ENCODE results near the gene JCAD. TPM values are rescaled to one million over a fixed set of nuclear protein-coding genes. Genes with fewer than 3 reads are reported as not detected.

The JCAD gene
- total RNA-seq, 1 experiment from 2014 or later: 36.7 TPM

DNA sequence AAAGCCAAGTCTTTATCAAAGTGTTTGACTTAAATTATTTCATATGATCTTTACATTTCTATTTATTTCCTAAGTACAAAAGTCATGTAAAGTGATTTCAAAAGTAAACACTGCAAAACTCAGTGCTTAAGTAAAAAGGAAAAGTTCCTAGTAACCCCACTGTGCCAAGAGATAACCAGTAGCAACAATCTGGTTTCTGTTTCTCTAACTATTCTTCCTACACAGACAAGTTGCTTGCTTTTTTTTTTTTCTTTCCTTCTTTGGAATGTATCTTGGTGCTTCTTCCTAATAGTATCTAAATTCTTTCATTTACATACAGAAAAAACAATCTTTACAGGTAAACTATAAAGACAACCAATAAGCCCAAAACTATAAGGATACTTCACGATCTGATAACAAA is 3.1 kb downstream of the JCAD start:
- no peaks in the 10 kb centered on the region for H3K36me3 ChIP-seq (ENCODE audit: low read depth)
- no peak overlapping the region for H2AFZ ChIP-seq
- ChIA-PET POLR2A (ENCODE audit: unreplicated experiment) (interaction anchor here (0.6 kb wide), 1 partner anchor 253 kb away, joined by 9 read pairs; no protein-coding TSS in a partner anchor), CTCF (no interaction called here)
- peaks cover 22% of the 10 kb centered on the region for H3F3A ChIP-seq (ENCODE audit: insufficient read depth, low read depth)
- peaks cover 19% of the 10 kb centered on the region for H3K79me2 ChIP-seq (ENCODE audit: low read depth)
- no peak for DNase-seq
- no peak for TF ChIP-seq EZH2 (IDR thresholded peaks at IDR 0.05; ENCODE audit: low read depth)
- TF ChIP-seq, protein P1, sequence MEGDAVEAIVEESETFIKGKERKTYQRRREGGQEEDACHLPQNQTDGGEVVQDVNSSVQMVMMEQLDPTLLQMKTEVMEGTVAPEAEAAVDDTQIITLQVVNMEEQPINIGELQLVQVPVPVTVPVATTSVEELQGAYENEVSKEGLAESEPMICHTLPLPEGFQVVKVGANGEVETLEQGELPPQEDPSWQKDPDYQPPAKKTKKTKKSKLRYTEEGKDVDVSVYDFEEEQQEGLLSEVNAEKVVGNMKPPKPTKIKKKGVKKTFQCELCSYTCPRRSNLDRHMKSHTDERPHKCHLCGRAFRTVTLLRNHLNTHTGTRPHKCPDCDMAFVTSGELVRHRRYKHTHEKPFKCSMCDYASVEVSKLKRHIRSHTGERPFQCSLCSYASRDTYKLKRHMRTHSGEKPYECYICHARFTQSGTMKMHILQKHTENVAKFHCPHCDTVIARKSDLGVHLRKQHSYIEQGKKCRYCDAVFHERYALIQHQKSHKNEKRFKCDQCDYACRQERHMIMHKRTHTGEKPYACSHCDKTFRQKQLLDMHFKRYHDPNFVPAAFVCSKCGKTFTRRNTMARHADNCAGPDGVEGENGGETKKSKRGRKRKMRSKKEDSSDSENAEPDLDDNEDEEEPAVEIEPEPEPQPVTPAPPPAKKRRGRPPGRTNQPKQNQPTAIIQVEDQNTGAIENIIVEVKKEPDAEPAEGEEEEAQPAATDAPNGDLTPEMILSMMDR (conservative IDR thresholded peaks at IDR 0.05): no peak
- peaks cover 37% of the 10 kb centered on the region for H3K4me1 ChIP-seq (replicated peaks; ENCODE audit: insufficient read depth)
- peak overlapping the region; percentile 78 for H3K4me2 ChIP-seq
- peak overlapping the region; percentile 65; the same call in 1 of the 2 replicates for H3K4me3 ChIP-seq
- H3K9me3 ChIP-seq (ENCODE audit: insufficient read depth, low read depth): no peaks in the 10 kb centered on the region
- intact Hi-C loops (cut with micrococcal nuclease; ENCODE audit: unreplicated experiment): loop anchor here (2.0 to 10.0 kb wide), 2 partner anchors 95 to 169 kb away; no protein-coding TSS in a partner anchor
- no TSS peak for BruUV-seq (replicated peaks)
- no peak overlapping the region for H3K27ac ChIP-seq
- H3K27me3 ChIP-seq (ENCODE audit: insufficient read depth, low read depth): no peaks in the 10 kb centered on the region
- no peaks in the 10 kb centered on the region for H3K9me2 ChIP-seq (ENCODE audit: insufficient read depth)
- H4K20me1 ChIP-seq (ENCODE audit: insufficient read depth): no peaks in the 10 kb centered on the region

DNA sequence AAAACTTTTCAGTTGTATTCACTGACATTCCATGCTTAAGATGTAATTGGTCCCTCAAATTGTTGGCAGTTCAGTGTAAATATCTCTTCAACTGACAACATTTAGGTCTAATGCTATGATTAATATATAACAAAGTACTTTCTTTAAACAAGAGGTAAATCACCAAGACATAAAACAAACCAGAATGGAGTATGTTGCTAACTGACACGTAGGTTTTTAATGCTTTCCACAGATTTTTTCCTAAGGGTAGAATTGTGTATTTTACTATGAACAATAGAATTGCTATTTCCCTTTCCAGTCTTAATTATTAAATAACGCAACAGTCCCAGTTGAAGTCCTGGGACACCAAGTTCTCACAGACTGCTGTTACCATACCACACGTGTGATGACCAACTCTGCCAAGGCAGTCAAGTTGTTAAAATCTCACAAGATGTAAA is 4.1 kb downstream of the JCAD start:
- intact Hi-C loops (cut with micrococcal nuclease; ENCODE audit: unreplicated experiment): loop anchor here (10.0 kb wide), 1 partner anchor 170 kb away; no protein-coding TSS in a partner anchor
- no peaks in the 10 kb centered on the region for H3K27me3 ChIP-seq (ENCODE audit: insufficient read depth, low read depth)
- no peak overlapping the region for H3K27ac ChIP-seq
- no peaks in the 10 kb centered on the region for H3K36me3 ChIP-seq (ENCODE audit: low read depth)
- H3K79me2 ChIP-seq (ENCODE audit: low read depth): peaks cover 19% of the 10 kb centered on the region
- no peaks in the 10 kb centered on the region for H4K20me1 ChIP-seq (ENCODE audit: insufficient read depth)
- no peaks in the 10 kb centered on the region for H3K9me3 ChIP-seq (ENCODE audit: insufficient read depth, low read depth)
- no TSS peak for BruUV-seq (replicated peaks)
- peak overlapping the region; percentile 78; the same call in 1 of the 2 replicates for H3K4me2 ChIP-seq
- H3F3A ChIP-seq (ENCODE audit: insufficient read depth, low read depth): peaks cover 22% of the 10 kb centered on the region
- H2AFZ ChIP-seq: no peak overlapping the region
- no peak for DNase-seq
- no peaks in the 10 kb centered on the region for H3K9me2 ChIP-seq (ENCODE audit: insufficient read depth)
- ChIA-PET CTCF (no interaction called here), POLR2A (ENCODE audit: unreplicated experiment) (no interaction called here)
- H3K4me1 ChIP-seq (replicated peaks; ENCODE audit: insufficient read depth): peaks cover 37% of the 10 kb centered on the region
- TF ChIP-seq, protein P1 (conservative IDR thresholded peaks at IDR 0.05): no peak
- no peak for TF ChIP-seq EZH2 (IDR thresholded peaks at IDR 0.05; ENCODE audit: low read depth)
- H3K4me3 ChIP-seq: no peak overlapping the region

DNA sequence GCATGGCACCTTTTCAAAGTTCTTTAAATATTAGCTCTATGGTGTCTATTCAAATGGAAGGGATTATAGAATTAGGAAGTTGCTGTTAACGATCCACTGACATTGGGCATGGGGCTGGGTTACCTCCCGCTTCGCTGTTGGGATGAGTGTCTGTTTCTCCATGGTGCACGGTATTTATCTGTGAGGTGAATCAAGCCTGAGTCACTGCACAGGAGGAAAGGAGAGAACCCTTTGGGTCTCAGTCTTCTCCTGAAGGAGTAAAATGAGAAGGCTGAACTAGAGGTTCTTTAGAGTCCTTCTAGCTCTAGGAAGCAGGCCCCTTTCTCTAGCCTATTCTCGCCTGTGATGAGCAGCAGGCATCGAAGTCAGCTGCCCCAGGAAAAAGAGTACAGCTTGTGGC is 7.3 kb downstream of the JCAD start:
- CTCF ChIA-PET: no interaction called here
- H4K20me1 ChIP-seq (ENCODE audit: insufficient read depth): no peaks in the 10 kb centered on the region
- H3K36me3 ChIP-seq (ENCODE audit: low read depth): no peaks in the 10 kb centered on the region

More for the DNA sequence above, 7.3 kb downstream of the JCAD start:
- Histone ChIP-seq H3K9me3 (ENCODE audit: insufficient read depth, low read depth) (no peaks in the 10 kb centered on the region), H3F3A (ENCODE audit: insufficient read depth, low read depth) (peaks cover 7% of the 10 kb centered on the region), H2AFZ (no peak overlapping the region), H3K9me2 (ENCODE audit: insufficient read depth) (no peaks in the 10 kb centered on the region), H3K27me3 (ENCODE audit: insufficient read depth, low read depth) (no peaks in the 10 kb centered on the region), H3K4me3 (no peak overlapping the region), H3K4me2 (no peak overlapping the region), H3K27ac (no peak overlapping the region), H3K79me2 (ENCODE audit: low read depth) (peaks cover 19% of the 10 kb centered on the region), H3K4me1 (replicated peaks; ENCODE audit: insufficient read depth) (peaks cover 17% of the 10 kb centered on the region)
- no peak for DNase-seq
- POLR2A ChIA-PET (ENCODE audit: unreplicated experiment): no interaction called here
- intact Hi-C loops (cut with micrococcal nuclease; ENCODE audit: unreplicated experiment): loop anchor here (10.0 kb wide), 1 partner anchor 173 kb away; no protein-coding TSS in a partner anchor
- TF ChIP-seq EZH2 (IDR thresholded peaks at IDR 0.05; ENCODE audit: low read depth): no peak
- TF ChIP-seq, protein P1 (conservative IDR thresholded peaks at IDR 0.05): no peak
- BruUV-seq (replicated peaks): no TSS peak

Measured in PC-9 (cell line).